HFF-Myc (cell line): ENCODE results near the gene RALGAPA2.

ENCODE experiments used
- DNase-seq: peaks from one replicate; pipeline ENCODE4 v3.0.0-alpha.2; 2011; ENCODE audit warnings: low read depth; ENCODE audit errors: extremely low read depth
- H3K4me3 ChIP-seq: replicated peaks from 2 replicates; pipeline ENCODE4 v1.5.1; 2011; ENCODE audit warnings: low read depth, mild to moderate bottlenecking, control low read depth, low read length
- TF ChIP-seq, protein P1 (sequence below): IDR thresholded peaks from 2 replicates; pipeline ENCODE4 v1.5.1; 2012; ENCODE audit warnings: mild to moderate bottlenecking, low read depth, low read length, control low read depth; ENCODE audit errors: missing control alignments

Gene RALGAPA2

DNA sequence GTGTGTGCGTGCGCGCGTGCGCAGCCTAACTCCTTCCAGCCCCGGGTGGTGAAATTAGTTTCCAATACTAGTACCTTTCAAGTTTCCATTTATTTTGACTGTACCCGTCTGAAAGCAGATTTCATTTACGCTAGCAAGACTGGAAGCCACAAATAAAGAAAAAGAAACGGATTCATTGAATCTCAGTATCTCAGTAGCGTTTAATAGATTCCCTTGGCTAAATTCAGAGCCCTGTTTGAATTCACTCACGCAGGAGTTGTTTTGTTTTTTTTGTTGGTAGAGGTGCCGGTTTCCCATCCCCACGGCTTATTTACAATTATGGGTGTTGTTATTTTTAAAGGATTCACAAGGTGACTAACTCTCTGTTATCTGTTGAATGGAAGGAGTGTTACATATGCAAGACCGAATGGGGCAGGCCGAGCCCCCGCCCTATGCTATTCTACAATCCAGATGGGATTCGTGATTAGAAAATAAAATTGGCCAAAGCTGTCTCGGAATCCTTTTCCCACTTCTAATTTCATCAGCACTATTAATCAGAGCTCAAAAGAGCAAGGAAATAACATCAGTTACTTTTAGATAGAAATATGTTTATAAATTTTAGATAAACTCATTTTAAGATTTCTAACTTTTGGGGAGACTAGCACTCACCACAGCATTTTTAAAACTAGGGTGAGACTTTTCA, 346.8 kb downstream of the RALGAPA2 start:
- H3K4me3 ChIP-seq = no peak overlapping the region
- DNase-seq = no peak
- TF ChIP-seq, protein P1, sequence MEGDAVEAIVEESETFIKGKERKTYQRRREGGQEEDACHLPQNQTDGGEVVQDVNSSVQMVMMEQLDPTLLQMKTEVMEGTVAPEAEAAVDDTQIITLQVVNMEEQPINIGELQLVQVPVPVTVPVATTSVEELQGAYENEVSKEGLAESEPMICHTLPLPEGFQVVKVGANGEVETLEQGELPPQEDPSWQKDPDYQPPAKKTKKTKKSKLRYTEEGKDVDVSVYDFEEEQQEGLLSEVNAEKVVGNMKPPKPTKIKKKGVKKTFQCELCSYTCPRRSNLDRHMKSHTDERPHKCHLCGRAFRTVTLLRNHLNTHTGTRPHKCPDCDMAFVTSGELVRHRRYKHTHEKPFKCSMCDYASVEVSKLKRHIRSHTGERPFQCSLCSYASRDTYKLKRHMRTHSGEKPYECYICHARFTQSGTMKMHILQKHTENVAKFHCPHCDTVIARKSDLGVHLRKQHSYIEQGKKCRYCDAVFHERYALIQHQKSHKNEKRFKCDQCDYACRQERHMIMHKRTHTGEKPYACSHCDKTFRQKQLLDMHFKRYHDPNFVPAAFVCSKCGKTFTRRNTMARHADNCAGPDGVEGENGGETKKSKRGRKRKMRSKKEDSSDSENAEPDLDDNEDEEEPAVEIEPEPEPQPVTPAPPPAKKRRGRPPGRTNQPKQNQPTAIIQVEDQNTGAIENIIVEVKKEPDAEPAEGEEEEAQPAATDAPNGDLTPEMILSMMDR = no peak

DNA sequence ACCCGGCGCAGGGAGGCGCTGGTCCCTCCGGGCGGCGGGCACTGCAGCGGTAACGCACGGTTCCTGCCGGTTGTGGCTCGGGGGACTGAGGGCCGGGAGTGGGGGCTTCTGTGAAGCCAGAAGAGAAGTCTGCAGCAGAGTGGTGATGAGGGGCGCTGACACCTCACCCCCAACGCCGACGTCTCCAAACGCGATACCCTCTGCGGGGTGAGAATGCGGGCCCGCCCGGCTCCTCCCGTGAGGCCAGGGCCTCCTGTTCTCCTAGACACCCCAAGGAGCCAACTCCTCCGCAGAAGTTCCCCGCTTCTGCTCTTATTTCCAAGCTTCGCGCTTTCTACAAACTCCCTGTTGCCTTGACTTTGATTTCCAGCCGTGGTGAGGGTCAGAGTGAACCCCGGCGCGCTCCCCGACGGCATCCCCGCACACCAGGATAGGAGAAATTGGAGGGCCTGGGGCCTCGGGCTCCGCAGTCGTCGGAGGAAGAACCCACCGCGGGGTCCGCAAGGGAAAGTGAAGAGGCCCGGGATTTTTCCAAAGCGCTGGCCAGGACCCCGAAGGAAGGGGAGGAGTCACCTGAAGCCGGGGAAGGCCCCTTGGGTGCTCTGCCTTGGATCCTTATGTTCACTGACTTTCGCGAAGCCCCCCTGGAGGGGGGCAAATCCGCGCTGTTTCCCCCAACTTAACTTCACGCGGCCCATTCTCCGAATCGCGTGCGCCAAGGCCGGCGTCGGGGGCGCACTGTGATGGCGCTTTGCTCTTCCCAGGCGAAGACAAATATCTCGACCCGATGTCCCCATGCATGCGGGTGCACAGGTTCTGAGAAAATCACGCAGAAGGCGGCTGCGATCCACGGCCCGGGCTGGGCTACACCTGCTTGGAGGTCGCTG, 347.6 kb downstream of the RALGAPA2 start:
- TF ChIP-seq, protein P1 = no peak
- H3K4me3 ChIP-seq = no peak overlapping the region

DNA sequence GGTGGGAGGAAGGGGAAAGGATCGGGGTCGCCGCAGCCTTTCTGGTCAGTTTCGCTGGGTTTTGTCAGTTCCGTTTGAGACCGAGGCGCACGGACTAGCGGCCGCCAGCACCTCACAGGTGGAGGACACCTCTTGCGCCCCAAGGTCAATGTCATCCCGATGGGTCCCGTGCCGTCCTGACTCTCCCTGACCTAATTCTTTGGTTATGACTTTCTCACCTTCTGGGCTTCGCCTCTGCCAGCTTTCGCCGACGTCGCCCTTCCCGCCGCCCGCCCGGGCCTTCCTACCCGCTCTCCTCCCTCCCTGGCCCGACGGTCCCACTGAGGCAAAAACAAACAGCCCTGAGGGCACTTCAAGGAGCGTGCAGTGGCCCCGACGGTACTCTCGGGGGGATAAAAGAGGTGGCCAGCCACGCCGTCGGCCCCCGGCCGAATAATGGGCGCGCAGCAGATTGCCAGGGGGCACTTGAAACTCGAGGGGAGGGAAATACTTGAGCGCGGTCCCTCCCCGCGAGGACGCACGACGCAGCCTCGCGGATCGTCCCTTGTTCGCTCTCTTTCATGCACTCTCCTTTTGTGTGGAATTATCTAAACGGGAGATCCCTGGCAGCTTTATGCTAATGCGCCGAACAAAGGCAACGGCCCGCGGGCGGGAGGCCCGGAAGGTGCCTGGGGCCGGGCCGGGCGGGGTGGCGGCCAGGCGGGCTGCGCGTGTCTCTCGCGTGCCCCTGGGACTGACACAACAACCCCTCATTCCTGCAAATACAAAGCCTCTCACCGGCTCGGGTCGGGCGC, 348.4 kb downstream of the RALGAPA2 start:
- no peak for DNase-seq

More for the DNA sequence above, 347.6 kb downstream of the RALGAPA2 start:
- no peak for DNase-seq

DNA sequence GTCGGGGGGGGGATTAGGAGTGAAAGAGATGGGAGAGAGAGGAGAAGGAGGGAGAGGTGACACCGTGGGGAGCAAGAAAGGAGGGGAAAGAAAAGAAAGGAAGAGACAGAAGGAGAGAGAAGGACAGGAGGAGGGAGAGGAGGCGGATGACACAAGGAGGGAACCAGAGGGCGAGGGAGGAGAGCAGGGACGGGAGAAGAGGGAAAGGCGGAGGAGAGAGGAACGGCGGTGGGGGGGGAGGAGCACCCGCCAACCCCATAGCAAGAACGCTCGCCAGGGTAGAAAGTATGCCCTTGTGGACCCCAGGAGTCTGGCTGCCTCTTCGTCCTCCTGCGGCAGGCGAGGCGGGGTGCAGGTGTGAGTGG, 349.0 kb downstream of the RALGAPA2 start:
- TF ChIP-seq, protein P1 = no peak
- H3K4me3 ChIP-seq = no peak overlapping the region
- no peak for DNase-seq

More for the DNA sequence above, 348.4 kb downstream of the RALGAPA2 start:
- H3K4me3 ChIP-seq = no peak overlapping the region
- TF ChIP-seq, protein P1 = no peak

DNA sequence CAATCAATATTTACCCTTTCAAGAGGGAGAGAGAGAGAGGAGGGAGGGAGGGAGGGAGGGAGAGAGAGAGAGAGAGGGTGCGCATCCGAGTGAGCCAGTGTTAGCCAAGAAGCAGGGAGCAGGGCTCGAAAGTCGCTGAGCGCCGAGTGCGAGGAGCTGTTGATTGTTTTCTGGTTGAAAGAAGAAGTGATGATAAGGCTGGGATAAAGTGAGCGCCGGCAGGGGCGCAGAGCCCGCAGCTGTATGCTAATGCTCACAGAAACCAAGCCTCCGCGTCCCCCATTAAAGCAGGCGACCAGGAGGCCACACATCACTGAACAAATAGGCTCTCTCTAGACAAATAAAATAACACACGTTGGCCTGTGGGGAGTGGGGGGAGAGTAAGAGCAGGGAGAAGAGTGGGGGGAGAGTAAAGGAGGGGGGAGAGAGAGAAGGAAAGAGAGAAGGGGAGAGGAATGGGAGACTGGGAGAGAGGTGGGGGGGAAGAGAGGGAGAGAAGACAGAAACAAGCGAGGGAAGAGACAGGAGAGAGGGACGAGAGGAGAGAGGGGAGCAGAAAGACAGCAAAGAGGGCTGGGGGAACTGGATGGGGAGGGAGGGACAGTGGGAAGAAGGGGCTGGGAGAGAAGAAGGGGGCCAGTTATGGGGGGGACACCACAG, 349.5 kb downstream of the RALGAPA2 start:
- no peak for DNase-seq
- no peak overlapping the region for H3K4me3 ChIP-seq
- TF ChIP-seq, protein P1 = no peak

DNA sequence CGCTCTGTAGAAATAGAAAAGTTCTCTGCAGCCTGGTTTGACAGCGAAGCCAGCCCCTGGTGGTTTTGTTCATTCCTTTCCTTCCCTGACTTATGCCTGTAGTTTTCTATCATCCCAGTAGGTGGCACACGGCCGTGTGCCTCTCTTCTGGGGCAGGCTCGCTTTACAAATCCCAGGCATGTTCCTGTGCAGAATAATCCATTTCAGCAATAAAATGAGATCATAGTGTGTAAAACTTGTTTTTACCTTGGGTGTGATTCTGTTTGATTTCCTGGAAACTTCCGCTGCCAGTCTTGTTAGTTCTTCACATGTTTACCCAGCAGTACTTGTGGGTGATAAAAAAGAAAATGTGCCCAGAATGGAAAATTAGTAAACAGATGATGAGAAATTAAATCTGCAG, 352.0 kb downstream of the RALGAPA2 start:
- H3K4me3 ChIP-seq = no peak overlapping the region
- TF ChIP-seq, protein P1 = peak; percentile 83
- DNase-seq = peak; percentile 21
